Chondrocyte (in vitro differentiated cells): ENCODE data around the gene WFIKKN2. TPM values are rescaled to one million over a fixed set of nuclear protein-coding genes. Genes with fewer than 3 reads are reported as not detected.

Experiments
- DNase-seq: peaks from one replicate; pipeline ENCODE4 v3.0.0; 2021; ENCODE audit warnings: mixed read lengths, low spot score
- H3K27ac Mint-ChIP-seq: one replicate; pipeline ENCODE4 v1.8.0; 2021; ENCODE audit warnings: mild to moderate bottlenecking, moderate library complexity, mixed read lengths; ENCODE audit not compliant: unreplicated experiment
- H3K27me3 Mint-ChIP-seq: 2 replicates; pipeline ENCODE4 v1.8.0; 2021; ENCODE audit warnings: low read depth, mixed read lengths
- H3K36me3 Mint-ChIP-seq: 2 replicates; pipeline ENCODE4 v1.8.0; 2021; ENCODE audit warnings: low read depth, mixed read lengths
- H3K4me1 Mint-ChIP-seq: 2 replicates; pipeline ENCODE4 v1.8.0; 2021; ENCODE audit warnings: low read depth, mild to moderate bottlenecking, mixed read lengths
- H3K4me3 Mint-ChIP-seq: one replicate; pipeline ENCODE4 v1.8.0; 2021; ENCODE audit warnings: mild to moderate bottlenecking, moderate library complexity, mixed read lengths; ENCODE audit not compliant: unreplicated experiment
- H3K9me3 Mint-ChIP-seq: 2 replicates; pipeline ENCODE4 v1.8.0; 2021; ENCODE audit warnings: low read depth, mixed read lengths
- total RNA-seq: library from RNA; stranded (reverse); gene quantifications from 3 replicates; pipeline ENCODE4 v1.2.1, GENCODE V29; 2021
- TF ChIP-seq, protein P1 (sequence below): fragments of 200-600 bp; sonication (generic); IDR thresholded peaks from 2 replicates; pipeline ENCODE4 v1.5.0; 2021; ENCODE audit warnings: antibody characterized with exemption, mild to moderate bottlenecking, moderate library complexity

The WFIKKN2 gene
- total RNA-seq, 1 donor from 2014 or later: 0.12 TPM

DNA sequence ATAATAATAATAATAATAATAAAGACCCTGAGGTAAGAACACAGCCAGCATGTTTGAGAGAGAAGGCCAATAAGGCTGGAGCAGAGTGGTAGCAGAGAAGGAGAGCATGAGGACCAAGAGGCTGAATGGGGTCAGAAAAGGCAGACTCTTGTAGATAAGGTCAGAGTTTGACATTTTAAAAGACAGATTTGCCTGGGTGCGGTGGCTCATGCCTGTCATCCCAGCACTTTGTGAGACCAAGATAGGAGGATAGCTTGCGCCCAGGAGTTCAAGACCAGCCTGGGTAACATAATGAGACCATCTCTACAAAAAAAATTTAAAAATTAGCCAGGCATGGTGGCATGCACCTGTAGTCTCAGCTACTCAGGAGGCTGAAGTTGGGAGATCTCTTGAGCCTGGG lies 11.0 kb upstream of the WFIKKN2 start:
- DNase-seq: no peak
- H3K36me3 Mint-ChIP-seq: no peaks in the 10 kb centered on the region
- peaks cover 9% of the 10 kb centered on the region for H3K9me3 Mint-ChIP-seq
- TF ChIP-seq, protein P1, sequence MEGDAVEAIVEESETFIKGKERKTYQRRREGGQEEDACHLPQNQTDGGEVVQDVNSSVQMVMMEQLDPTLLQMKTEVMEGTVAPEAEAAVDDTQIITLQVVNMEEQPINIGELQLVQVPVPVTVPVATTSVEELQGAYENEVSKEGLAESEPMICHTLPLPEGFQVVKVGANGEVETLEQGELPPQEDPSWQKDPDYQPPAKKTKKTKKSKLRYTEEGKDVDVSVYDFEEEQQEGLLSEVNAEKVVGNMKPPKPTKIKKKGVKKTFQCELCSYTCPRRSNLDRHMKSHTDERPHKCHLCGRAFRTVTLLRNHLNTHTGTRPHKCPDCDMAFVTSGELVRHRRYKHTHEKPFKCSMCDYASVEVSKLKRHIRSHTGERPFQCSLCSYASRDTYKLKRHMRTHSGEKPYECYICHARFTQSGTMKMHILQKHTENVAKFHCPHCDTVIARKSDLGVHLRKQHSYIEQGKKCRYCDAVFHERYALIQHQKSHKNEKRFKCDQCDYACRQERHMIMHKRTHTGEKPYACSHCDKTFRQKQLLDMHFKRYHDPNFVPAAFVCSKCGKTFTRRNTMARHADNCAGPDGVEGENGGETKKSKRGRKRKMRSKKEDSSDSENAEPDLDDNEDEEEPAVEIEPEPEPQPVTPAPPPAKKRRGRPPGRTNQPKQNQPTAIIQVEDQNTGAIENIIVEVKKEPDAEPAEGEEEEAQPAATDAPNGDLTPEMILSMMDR: no peak
- peaks cover 5% of the 10 kb centered on the region for H3K27me3 Mint-ChIP-seq
- H3K4me1 Mint-ChIP-seq: peaks cover 11% of the 10 kb centered on the region
- no peak overlapping the region for H3K4me3 Mint-ChIP-seq
- H3K27ac Mint-ChIP-seq: no peak overlapping the region

DNA sequence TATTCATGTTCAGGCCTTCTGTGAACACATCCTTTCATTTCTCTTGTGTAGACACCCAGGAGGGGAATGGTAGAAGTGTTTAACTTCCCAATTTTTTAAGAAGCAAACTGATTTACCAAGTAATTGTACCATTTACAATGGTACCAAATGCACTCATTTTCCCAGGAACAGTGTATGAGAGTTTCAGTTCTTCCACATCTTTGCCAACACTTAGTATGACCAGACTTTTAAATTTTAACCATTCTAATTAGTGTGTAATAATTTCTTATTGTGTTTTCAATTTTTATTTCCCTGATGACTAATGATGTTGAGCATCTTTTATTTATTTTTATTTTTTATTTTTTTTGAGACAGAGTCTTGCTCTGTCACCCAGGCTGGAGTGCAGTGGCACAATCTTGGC lies 10.2 kb upstream of the WFIKKN2 start:
- H3K4me3 Mint-ChIP-seq: no peak overlapping the region
- TF ChIP-seq, protein P1: no peak
- no peak for DNase-seq
- H3K9me3 Mint-ChIP-seq: peaks cover 9% of the 10 kb centered on the region
- H3K27ac Mint-ChIP-seq: no peak overlapping the region
- peaks cover 5% of the 10 kb centered on the region for H3K27me3 Mint-ChIP-seq
- H3K4me1 Mint-ChIP-seq: peaks cover 16% of the 10 kb centered on the region
- H3K36me3 Mint-ChIP-seq: no peaks in the 10 kb centered on the region

DNA sequence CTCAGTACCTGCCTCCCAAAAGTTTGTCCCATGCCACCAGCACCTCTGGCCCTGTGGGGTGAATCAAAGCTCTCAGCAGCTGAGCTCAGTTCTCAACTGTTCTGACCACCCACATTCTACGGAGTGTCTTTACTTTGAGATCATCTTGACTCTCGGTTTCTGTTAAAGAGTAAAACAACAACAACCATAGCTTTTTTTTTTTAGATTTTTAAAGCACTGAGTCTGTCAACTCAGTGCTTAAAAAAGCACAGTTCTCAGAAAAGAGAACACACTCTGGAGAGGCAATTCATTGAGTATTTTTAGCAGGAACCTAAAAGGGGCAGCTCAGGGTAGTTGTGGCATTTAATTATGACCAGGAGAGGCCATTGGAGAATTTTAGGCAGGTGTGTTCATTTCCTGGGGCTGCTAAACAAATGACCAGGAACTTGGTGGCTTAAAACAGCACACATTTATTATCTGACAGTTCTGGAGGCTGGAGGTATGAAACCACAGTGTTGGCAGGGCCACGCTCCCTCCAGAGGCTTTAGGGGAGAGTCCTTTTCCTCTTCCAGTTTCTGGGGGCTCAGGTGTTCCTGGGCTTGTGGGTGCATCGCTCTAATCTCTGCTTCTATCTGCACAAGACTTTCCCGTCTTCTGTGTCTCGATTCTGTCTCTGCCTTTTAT lies 6.7 kb upstream of the WFIKKN2 start:
- Mint-ChIP-seq H3K9me3 (peaks cover 3% of the 10 kb centered on the region), H3K36me3 (no peaks in the 10 kb centered on the region), H3K4me1 (peaks cover 32% of the 10 kb centered on the region), H3K27ac (no peak overlapping the region), H3K27me3 (peaks cover 1% of the 10 kb centered on the region), H3K4me3 (no peak overlapping the region)
- DNase-seq: no peak
- TF ChIP-seq, protein P1: no peak

DNA sequence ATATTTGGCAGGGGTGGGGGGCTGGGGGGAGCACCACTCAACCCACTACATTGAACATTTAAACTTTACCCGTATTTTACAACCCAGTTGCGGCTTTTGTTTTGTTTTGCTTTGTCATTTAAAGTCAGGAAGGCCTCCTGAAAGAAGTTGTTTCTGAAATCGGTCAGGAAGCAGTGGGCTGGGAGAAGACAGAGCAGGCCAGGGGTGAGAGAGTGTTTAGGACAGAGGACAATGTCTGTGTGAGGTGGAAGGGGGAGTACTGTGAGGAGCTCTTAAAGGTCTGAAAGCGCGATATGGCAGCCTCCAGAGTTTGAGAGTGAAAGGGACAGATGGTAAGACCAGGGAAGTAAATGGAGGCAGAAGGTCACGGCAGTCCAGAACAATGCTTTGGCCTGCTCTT lies 6.1 kb upstream of the WFIKKN2 start:
- no peak for DNase-seq
- peaks cover 1% of the 10 kb centered on the region for H3K27me3 Mint-ChIP-seq
- peak overlapping the region; percentile 41 for H3K27ac Mint-ChIP-seq
- peaks cover 33% of the 10 kb centered on the region for H3K4me1 Mint-ChIP-seq
- H3K36me3 Mint-ChIP-seq: no peaks in the 10 kb centered on the region
- TF ChIP-seq, protein P1: no peak
- H3K4me3 Mint-ChIP-seq: no peak overlapping the region
- no peaks in the 10 kb centered on the region for H3K9me3 Mint-ChIP-seq

DNA sequence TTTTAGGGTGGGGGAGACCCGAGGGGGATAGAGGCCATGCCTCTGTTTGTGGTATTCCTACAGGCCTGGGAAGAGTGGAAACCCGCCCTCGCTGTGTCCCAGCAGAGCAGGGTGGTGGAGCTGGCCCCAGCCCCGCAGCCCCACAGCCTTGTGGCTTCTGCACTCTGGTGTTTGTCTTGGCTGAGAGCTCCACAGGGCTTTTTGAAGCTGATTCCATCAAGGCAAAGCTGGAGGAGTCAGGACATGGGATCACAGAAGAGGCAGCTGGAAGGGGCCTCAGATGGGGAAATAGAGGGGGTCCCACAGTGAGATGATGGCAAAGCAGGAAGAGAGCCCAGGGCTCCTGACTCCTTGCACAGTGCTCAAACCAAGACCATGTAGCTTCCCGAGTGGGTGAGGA lies 5.0 kb upstream of the WFIKKN2 start:
- H3K9me3 Mint-ChIP-seq: no peaks in the 10 kb centered on the region
- peak overlapping the region; percentile 84 for H3K27ac Mint-ChIP-seq
- TF ChIP-seq, protein P1: no peak
- H3K36me3 Mint-ChIP-seq: no peaks in the 10 kb centered on the region
- peaks cover 43% of the 10 kb centered on the region for H3K4me1 Mint-ChIP-seq
- DNase-seq: peak; percentile 64
- peaks cover 1% of the 10 kb centered on the region for H3K27me3 Mint-ChIP-seq
- H3K4me3 Mint-ChIP-seq: peak overlapping the region; percentile 19
